Erythroblast (primary cell): ENCODE data around the gene AKR1C8.

Experiments
- GATA1 ChIP-seq: IDR thresholded peaks from 2 replicates; pipeline ENCODE4 v1.6.1; 2011; ENCODE audit warnings: low read depth, mild to moderate bottlenecking, control low read depth, low read length, moderate library complexity
- POLR2A ChIP-seq: IDR thresholded peaks from 2 replicates; pipeline ENCODE4 v1.6.1; 2011; ENCODE audit warnings: mild to moderate bottlenecking, low read length

DNA sequence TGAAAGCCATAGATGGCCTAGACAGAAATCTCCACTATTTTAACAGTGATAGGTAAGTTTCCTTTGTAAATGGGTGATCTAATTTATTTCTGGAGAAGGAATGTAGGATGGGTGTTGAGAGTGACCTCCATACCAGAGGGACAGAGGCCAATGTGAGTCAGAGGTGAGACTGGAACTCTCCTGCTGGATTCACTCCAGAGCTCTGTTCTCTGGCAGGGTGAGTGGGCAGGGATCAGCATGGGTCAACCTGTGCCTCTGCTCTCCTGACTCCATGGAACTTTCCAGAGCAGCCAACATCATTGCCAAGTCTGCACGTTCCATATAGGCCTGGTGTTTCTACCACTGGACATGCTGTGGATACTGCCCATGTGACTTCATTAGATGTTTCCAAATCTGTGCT, 79.3 kb downstream of the AKR1C8 start:
- TF ChIP-seq POLR2A, result no peak
- TF ChIP-seq GATA1, result no peak
